HG02970 (cell line): ENCODE results near the gene SRA1.
"Not testable (repeated sequence)": the region's sequence is repeated elsewhere in the genome, so short reads cannot be mapped to it uniquely, and the experiment has no call there.

Experiments used
- ATAC-seq: cut with Tn5 transposase; IDR thresholded peaks from one replicate; pipeline ENCODE4 v1.9.1; 2021; ENCODE audit warnings: mild to moderate bottlenecking, moderate library complexity, moderate number of reproducible peaks; ENCODE audit not compliant: unreplicated experiment, low FRiP score

SRA1 gene

DNA sequence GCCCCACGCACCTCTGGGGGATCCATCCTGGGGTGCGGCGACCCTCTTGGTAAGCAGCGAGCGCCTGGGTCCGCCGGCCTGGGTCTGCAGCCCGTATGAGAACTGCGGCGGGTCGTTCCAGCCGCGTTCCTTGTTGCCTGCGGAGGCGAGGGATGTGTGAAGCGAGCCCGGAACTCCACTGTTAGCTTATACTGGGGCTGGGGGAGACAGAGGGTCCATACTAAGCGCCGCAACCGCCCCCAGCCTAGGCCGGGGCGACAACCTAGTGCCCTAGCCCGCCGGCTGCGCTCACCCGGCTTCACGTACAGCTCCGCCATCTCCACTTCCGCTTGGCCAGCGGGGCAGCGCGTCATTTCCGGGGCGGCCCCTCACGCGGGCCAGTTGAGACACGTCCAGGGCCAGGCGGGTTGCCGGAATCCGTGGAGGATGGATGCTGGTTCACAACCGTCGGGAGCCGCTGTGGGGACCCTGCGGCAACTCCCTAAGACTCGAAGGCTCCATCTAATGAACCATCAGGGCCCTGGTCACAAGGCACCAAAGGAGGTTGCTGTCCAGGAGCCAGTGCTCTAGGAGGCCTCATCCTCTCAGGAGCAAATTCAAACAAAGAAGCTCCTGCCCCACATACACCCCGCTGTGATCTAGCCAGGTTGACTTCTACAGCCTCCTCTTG lies at the start of gene SRA1:
Gene SRA1 (minus strand): TSS at position 338 of the 670 bp plus-strand sequence. CDS start 21 bp downstream, at position 317.
- ATAC-seq = peak; percentile 94

GRCh38 chr5:140607031-140607430 lies 49.8 kb upstream of the SRA1 start:
- ATAC-seq = no peak

DNA sequence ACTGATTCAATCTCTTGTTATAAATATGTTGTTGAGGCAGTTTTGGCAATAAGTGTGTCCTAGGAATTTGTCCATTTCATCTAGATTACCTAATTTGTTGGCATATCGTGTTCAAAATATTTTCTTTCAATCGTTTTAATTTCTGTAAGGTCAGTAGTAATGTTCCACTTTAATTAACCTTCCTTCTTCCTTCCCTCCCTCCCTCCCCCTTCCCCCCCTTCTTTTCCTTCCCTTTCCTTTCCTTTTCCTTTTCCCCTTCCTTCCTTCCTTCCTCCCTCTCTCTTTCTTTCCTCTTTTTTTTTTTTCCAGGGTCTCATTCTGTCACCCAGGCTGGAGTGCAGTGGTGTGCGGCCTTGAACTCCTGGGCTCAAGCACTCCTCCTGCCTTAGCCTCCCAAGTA lies 48.6 kb upstream of the SRA1 start:
- no peak for ATAC-seq

DNA sequence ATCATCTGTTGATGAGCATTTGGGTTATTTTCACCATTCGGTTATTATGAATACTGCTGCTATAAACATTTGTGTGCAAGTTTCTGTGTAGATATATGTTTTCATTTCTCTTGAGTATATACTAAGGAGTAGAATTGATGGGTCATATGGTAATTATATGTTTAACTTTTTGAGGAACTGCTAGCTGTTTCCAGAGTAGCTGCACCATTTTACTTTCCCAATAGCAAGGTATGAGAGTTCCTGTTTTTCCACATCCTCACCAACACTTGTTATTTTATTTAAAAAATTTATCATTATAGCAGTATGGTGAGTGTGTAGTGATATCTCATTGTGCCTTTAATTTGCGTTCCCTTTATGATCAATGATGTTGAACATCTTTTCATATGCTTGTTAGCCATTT lies 46.5 kb upstream of the SRA1 start:
- no peak for ATAC-seq

DNA sequence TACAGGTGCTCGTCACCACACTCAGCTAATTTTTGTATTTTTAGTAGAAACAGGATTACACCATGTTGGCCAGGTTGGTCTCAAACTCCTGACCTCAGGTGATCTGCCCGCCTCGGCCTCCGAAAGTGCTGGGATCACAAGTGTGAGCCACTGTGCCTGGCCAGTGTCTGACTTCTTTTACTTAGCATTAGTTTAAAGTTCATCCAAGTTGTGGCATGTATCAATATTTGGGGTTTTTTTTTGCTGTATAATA lies 46.1 kb upstream of the SRA1 start:
- ATAC-seq = not testable (repeated sequence)

DNA sequence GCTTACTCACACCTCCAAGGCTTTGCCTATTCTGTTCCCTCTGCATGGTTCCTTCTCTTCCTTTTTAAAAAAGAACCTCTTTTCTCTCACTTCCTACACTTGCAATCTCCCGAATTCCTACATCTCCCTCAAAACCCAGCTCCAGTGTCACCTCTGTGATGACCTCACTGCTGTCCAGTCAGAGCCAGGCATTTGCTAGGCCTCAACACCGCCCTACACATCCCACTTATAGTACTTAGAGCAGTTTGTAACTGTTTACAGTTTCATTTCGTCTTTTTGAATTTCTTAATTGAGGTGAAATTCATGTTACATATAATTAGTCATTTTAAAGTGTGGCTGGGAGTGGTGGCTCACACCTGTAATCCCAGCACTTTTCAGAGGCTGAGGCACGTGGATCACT lies 44.9 kb upstream of the SRA1 start:
- no peak for ATAC-seq

DNA sequence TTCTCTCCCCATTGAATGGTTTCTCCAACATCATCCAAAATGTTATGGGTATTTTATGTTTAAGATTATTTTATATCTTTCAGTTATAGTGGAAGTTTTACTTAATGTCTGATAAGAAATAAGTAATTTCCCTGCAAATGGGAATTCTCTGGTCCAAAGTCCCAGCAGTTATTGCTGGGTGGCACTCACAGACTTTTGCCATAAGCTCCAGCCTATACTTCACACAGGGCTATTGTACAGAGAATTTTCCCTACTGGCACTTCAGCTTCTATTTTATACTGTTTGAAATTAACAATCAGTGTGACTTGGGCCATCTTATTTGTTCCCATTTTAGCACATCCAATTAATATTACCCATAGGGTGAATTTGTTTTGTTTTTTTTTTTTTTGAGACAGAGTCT lies 42.8 kb upstream of the SRA1 start:
- ATAC-seq = no peak

DNA sequence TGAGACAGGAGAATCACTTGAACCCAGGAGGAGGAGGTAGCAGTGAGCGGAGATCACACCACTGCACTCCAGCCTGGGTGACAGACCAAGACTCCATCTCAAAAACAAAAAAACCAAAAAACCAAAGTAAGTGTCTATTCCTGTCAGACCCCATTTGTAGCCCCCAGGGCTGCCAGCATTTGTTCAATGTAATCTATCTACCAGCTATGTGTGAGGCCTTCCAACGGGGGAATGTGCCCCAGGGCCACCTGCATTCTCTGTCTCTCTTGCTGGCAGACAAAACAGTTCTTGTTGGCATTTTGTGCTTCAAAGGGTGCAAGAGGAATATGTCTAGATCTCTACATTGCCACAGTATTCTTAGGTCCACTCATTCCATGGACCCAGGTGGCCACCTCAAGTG lies 41.6 kb upstream of the SRA1 start:
- no peak for ATAC-seq

DNA sequence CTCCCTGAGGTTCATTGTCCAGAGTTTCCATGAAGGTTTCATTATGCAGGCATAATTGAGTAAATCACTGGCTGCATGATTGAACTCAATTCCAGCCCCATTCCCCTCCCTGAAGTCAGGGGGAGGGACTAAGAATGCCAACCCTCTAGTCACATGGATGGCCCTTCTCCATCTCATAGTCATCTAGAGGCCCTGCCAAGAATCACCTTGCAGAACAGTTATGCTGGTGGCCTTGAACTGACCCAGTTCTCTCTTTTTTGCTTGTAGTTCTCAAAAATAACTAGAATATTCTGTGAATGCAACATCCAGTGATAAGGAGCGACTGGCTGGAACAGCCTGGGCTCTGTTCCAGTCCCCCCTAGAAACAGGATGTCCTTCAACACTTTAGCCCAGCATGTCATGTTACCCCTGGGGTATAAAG lies 39.1 kb upstream of the SRA1 start:
- no peak for ATAC-seq

DNA sequence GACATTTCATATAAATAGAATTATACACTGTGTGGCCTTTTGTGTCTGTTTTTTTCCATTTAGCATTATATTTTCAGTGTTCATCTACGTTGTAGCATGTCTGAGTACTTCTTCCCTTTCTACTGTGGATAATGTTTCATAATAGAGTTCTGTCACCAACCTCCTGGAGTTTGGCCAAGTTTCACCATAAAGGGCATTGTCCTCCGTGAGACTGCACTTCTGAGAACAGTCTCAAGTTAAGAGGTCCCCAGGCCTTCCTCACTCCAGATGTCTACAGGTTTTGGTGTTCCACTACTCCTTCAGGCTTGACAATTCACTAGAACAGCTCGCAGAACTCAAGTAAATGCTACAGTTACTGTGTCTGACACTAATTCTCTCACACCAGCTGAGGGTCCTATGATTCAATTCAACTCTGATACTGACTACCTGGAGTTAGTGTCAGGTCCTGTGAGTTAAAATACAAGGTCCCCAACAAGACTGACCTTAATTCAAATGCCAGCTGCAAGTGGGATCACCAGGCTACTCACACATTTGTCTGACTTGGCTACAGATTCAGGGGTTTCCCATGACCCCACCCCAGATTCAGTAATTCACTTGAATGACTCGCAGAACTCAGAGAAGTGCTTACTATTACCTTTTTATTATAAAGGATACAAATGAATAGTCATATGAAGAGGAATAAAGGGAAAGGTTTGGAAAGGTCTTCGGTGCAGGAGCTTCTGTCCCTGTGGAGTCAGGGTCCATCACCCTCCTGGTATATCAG lies 38.4 kb upstream of the SRA1 start:
- no peak for ATAC-seq

GRCh38 chr5:140594169-140594568 lies 36.9 kb upstream of the SRA1 start:
- no peak for ATAC-seq

GRCh38 chr5:140593070-140593469 lies 35.8 kb upstream of the SRA1 start:
- ATAC-seq = not testable (repeated sequence)

DNA sequence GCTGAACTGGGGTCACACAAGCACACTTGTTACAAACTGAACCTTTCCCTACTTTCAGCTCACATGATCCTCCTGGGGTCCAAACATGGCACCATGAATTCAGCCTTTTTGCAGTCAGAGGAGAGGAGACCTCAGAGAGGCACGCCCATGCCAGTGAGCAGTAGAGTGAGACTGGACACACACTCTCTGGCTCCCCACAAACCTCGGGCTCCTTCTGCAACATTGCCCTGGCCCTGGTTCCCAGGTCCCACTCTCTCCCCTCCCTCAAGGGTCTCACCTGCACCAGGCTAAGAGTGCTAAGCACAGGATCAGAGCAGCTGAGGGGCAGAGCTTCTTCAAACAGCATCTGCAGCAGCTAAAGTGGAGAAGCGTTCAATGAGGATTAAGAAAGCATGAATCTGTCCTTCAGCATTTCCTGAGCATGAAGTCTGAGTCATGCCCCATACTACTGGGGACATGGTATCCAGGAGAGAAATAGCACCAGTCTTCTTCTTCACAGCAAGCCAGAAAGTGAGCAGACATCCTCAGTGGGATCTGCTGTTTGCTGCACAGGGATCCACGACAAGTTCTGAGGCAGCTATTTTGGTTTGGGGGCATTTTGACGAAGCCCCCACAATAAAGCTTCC lies 34.6 kb upstream of the SRA1 start:
- no peak for ATAC-seq

- no peak for ATAC-seq
These were observed 33.6 kb upstream of the SRA1 start for GRCh38 chr5:140590861-140591260.

DNA sequence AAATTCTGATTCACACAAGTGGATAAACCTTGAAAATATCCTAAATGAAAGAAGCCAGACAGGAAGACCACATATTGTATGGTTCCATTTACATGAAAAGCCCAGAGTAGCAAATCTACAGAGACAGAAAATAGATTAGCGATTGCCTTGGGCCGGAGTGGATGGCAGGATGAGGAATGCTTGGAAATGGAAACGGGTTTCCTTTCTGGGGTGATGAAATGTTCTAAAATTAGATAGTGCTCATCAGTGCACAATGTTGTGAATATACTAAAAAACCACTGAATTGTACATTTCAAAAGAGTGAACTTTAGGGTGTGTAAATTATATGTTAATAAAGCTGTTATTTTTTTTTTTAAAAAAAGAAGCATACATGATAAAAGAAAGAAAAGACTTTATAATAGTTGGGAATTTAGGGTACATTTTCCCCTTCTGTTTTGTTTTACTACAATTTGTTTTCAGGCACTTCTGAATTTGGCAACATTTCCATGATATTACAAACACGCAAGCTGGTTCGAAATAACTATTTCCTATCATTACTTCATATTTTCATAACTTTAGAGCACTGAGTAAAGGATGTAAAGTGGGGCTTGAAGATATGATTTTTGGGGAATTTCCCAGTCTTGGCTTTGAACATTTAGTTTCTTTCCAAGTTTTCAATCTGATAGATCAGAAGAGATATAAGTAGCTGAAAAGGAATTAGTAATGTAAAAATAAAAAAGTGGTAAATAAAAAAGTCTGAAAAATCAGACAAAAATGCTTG lies 31.2 kb upstream of the SRA1 start:
- no peak for ATAC-seq

DNA sequence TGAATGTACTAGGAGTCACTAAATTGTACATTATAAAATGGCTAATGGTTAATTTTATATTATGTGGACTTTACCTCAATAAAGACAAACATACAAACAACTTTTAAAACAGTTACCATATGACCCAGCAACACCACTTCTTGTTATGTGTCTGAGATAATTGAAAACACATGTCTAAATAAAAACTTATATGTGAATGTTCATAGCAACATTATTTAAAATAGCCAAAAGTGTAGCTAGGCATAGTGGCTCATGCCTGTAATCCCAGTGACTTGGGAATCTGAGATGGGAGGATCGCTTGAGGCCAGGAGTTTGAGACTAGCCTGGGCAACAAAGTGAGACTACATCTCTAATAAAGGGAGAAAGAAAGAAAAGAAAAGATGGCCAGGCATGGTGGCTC lies 30.2 kb upstream of the SRA1 start:
- ATAC-seq = no peak

- not testable (repeated sequence) for ATAC-seq
These were observed 22.0 kb upstream of the SRA1 start for GRCh38 chr5:140579188-140579747.

DNA sequence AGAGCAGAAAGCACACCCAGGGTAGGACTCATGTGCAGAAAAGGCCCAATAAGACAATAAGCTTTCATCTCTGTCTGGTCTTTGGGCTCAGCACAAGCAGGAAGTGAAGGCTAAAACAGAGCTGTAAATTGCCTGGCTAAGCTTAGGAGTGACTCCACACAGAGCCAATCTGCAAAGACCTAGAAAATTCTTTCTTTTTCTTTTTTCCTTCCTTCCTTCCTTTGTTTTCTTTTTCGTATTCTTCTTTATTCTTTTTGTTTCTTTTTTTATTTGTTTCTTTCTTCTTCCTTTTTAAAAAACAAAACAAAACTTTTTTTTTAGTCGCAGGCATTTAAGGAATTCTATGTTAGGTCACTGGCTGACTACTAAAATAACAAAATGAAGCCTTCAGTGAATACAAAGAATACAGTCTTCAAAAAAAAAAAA lies 19.5 kb upstream of the SRA1 start:
- ATAC-seq = no peak

- no peak for ATAC-seq
These were observed 18.0 kb upstream of the SRA1 start for GRCh38 chr5:140575309-140575708.

DNA sequence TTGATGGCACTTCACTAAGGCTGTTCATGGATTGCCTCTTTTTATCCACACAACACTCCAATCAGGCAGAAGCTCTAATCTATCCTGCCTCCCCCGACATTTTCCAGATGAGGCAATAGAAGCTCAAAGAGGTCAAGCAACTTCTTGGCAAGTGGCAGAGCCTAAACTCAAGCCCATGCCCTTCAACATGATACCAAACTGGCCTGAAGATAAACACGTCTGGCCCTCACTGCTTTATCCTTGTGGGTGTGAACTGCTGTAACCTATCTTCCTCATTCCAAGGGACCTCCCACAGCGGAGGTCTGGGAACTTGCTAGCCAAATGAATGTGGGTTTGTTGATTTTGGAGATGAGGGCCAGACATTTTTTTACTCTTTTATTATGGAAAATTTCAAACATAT lies 16.9 kb upstream of the SRA1 start:
- ATAC-seq = no peak

DNA sequence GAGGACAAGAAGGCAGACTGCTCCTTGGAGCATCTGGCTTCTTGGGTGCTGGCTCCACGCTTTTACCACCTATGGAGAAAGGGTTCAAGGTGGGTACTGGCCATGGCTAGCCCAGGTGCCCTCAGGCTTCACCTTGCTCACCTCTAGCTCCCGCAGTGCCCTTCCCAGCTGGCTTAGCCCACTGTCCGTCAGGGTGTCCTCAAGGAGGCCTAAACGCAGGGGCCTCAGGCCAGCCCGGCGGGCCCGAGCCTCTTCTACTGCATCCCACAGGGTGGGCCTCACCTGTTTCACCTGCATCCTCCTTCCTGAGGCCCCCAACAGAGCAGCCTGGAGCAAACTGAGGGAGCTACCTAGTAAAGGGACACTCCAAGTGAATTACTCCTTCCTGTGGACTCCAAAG lies 16.4 kb upstream of the SRA1 start:
- no peak for ATAC-seq
